ENCODE results near the gene BTG3.

Gene BTG3, protein sequence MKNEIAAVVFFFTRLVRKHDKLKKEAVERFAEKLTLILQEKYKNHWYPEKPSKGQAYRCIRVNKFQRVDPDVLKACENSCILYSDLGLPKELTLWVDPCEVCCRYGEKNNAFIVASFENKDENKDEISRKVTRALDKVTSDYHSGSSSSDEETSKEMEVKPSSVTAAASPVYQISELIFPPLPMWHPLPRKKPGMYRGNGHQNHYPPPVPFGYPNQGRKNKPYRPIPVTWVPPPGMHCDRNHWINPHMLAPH

GRCh38 chr21:17612565-17613241 is at the start of gene BTG3:
Gene BTG3 (minus strand): TSS chr21:17612901. CDS start chr21:17609144, 3,757 bp downstream.
- peak; percentile 66 to 74 for DNase-seq

DNA sequence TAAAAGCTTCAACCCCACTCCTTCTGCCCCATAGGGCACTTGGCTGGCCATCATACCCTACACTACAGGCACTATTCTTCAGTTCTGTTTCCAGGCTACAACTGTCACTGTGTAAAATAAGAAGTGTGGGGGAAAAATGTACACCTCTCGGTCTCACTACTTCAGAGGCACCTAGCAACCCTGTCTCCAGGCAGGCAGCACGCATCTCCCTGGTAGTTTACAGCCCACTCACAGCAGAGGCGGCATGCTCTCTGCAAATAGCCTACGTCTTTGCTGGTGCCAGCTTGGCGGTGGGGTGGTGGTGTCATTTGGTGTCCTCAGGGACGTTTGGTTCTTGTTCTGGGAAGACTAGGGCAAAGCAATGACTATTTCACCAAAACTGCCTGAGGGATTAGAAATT is 48.2 kb upstream of the BTG3 start:
- DNase-seq = no peak

DNA sequence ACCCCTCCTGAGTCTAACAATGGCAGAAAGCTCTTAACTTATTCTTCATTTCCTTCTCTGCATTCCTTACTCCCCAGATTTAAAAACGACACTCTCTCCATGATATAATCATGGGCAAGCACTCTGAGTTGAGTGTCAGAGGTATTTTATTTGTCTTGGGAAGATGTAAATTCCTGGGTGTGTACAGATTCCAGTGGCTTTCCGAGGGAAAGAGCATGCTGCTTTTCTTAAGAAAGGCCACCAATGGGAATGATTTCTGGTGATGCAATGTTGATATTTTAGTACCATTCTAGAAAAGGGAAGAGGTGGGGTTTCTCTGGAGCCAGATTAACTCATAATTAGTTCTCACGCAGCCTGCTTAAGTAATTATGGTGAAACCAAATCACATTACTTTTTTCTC is 47.8 kb upstream of the BTG3 start:
- no peak for DNase-seq

- no peak for DNase-seq
These were observed 46.2 kb upstream of the BTG3 start for GRCh38 chr21:17658931-17659330.

GRCh38 chr21:17651526-17651925 is 38.8 kb upstream of the BTG3 start:
- DNase-seq = no peak

DNA sequence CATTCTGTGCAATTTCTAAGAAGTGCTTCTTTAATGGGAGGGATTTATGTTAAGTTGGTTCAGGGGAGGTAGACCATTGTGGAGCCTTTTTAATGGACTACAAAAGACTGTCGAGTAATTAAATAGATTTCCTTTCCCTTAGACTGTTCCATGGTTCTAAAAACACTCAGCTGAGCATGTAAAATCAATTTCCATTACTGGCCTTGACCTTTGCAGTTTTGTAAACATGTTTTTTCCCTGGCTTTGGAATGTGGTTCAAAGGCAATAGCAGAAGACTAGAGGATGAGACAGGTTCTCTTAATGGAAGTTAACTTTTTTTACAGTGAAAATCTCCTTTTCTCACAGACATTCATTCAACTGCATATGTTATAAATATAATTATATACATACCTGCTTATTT is 37.6 kb upstream of the BTG3 start:
- no peak for DNase-seq

GRCh38 chr21:17646790-17647189 is 34.1 kb upstream of the BTG3 start:
- DNase-seq = no peak

DNA sequence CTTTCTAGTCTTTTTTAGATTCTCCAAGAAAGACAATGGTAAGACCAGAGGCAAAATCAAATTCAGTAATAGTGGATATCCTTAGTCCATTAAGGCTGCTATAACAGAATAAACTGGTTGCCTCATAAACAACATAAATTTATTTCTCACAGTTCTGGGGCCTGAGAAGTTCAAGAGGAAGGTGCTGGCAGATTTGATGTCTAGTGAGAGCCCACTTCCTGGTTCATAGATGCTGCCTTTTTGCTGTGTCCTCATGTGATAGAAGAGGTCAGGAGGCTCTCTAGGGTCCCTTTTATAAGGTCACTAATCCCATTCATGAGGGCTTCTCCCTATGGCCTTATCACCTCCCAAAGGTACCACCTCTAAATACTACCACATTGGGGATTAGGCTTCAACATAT is 31.5 kb upstream of the BTG3 start:
- peak in 1 of 2 donors; percentile 24 for DNase-seq

GRCh38 chr21:17640821-17641220 is 28.1 kb upstream of the BTG3 start:
- no peak for DNase-seq

GRCh38 chr21:17636711-17637110 is 24.0 kb upstream of the BTG3 start:
- DNase-seq = no peak

DNA sequence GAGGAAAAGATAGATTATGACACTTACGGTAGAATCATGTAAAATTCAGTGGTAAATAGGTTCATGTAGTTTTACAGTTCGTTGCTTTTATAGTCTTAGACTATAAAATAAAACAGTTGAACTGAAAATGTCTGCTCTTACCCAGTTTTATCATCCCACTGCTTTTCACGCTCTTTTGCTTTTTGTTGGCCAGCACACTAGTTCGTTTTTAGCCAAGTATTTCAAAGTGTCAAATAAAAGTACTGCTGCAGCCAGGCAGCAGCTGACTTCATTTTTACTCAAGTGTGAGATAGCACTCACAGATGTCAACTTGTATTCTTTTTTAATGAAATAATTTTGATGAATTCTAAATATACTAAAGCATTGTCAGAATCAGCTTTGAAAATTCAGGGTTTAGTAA is 18.5 kb upstream of the BTG3 start:
- no peak for DNase-seq

GRCh38 chr21:17622018-17622417 is 9.3 kb upstream of the BTG3 start:
- no peak for DNase-seq

- DNase-seq = no peak
These were observed 4.1 kb upstream of the BTG3 start for GRCh38 chr21:17616831-17617230.

GRCh38 chr21:17613242-17613676 is 558 bp upstream of the BTG3 start:
- DNase-seq = peak in 1 of 2 donors; percentile 26

- peak in 1 of 2 donors; percentile 71 for DNase-seq
These were observed 607 bp downstream of the BTG3 start for GRCh38 chr21:17612023-17612564.

DNA sequence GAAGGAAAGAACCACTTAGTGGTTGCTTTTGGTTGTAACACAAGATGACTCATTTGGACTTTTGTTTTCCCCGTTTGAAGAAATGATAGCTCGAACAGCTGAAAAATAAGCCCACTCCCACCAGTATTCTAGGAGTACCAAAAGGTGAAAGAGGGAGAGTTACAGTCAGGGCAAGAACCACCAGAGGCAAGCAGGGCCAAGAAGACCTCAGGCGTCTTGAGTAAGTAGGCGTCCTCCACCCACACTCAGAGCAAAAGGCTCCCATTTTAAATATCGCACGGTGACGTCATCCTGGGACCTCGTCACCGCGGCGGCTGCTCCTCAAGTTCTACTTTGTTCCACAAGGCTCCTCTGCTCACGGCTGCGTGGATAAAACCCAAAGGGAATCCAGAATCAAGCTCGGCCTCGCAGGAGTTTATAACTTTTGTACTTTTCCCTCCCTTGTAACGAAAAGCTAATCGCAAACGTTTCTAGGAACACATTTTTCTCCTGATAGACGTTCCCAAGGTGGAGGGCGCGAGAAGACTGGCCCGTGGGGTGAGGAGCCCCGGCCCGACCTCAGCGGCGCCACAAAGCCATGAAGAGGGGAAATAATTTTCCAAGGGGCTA is 1.2 kb downstream of the BTG3 start:
- DNase-seq = peak; percentile 71 to 82

DNA sequence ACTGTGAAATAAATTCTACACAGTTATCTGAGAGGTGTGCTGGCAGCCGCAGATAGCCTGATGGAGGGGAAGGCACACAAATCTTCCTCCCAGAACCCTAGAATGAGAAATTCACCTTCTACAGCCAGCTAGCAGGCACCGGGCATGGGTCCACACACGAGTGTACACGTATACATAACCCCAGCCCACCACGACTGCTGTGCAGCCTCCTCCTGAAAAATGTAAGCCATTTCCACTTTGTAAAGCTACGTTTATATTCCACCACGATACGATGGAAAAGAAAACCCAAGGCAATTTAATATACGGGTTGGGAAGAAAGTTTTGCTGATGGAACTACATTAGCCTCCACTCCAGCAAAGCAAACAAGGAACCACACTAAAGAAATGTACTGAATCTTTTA is 1.8 kb downstream of the BTG3 start:
- no peak for DNase-seq

- no peak for DNase-seq
These were observed 3.0 kb downstream of the BTG3 start for GRCh38 chr21:17609681-17610080.

GRCh38 chr21:17607684-17608083 is 5.0 kb downstream of the BTG3 start:
- no peak for DNase-seq

- DNase-seq = no peak
These were observed 9.8 kb downstream of the BTG3 start for GRCh38 chr21:17602874-17603273.

- DNase-seq = no peak
These were observed 14.3 kb downstream of the BTG3 start for GRCh38 chr21:17598437-17598836.

- DNase-seq = no peak
These were observed 15.0 kb downstream of the BTG3 start for GRCh38 chr21:17597680-17598079.

DNA sequence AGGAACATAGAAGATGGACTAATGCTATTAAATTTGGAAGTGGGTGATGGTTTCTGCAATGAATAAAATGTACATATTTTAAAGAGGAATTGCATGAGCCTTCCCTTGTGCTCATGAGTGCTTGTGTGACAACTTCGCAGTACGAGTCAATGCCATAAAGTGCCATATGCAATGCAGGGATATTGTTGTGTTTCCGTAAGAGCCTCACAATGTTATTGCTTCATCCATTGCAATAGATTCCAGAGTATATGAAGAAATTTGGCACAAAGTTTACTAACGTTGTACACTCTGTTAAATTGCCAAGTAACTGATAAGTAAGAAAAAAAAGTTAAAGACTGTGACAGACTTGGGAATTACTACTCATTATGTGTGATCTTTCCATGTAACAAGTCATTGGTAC is 22.3 kb downstream of the BTG3 start:
- DNase-seq = no peak

DNA sequence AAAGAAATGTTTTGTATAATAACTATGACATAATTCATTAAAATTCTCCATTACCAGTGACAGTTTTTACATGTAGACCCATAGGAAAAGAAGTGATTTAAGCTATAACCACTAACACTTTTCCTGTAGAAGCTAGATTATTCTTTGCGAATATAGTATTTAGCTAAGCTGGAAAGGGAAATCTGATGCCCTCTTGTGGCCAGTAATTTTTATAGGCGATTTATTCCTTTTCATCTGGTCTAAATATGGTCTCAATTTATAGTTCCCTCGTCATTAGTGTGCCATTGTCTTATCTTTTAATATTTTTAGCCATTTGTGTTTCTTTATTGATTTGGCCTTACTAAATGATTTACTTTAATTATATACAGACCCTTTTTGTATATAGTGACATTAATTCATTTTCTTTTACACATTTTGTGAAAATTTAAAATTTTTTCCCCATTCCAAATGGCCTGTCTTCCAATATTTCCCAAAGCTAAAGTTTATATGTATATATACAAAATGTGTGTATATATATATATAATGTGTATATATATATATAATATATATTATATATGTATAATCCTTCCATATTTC is 26.7 kb downstream of the BTG3 start:
- no peak for DNase-seq

Measured in bone marrow (tissue), 2 donors.